B cell (primary cell): ENCODE measurements around the gene PDHX. TPM values are rescaled to one million over a fixed set of nuclear protein-coding genes. Genes with fewer than 3 reads are reported as not detected.
"Not testable (repeated sequence)": the region's sequence is repeated elsewhere in the genome, so short reads cannot be mapped to it uniquely, and the experiment has no call there.

Source experiments
- ATAC-seq: fragments of 200-7000 bp; cut with Tn5 transposase; one replicate; pipeline ENCODE4 v1.10.0; 2021; ENCODE audit warnings: low read depth, mild to moderate bottlenecking, moderate number of reproducible peaks, moderate library complexity
- CTCF ChIA-PET: fragments of 350-600 bp; sonication (Branson Sonifier 250); formaldehyde crosslinking; loops from one replicate; lab custom pipeline; 2021; ENCODE audit warnings: antibody characterized with exemption, inconsistent platforms; lab: Charles Lee
- POLR2A ChIA-PET: fragments of 350-600 bp; sonication (Branson Sonifier 250); formaldehyde crosslinking; loops from one replicate; lab custom pipeline; 2021; ENCODE audit warnings: antibody characterized with exemption; lab: Charles Lee
- DNase-seq: peaks from one replicate; pipeline ENCODE4 v3.0.0; 2013
- H2AFZ ChIP-seq: 2 replicates; pipeline ENCODE4 v1.6.1; 2012; ENCODE audit warnings: mild to moderate bottlenecking, low read depth, low read length; ENCODE audit not compliant: insufficient read depth, poor library complexity, severe bottlenecking
- H3K27ac ChIP-seq, 2 donors: 1 replicate in 1 of 2; 2 replicates in 1 of 2; pipeline ENCODE4 v1.5.1; 2012 to 2013; ENCODE audit warnings: low read length in 2 of 2, mild to moderate bottlenecking in 2 of 2, moderate library complexity in 1 of 2
- H3K27me3 ChIP-seq, 4 experiments: fragments of 200-600 bp in 1 of 4; sonication (generic) in 1 of 4; replicated peaks in 1 of 4; 1 replicate in 2 of 4; 2 replicates in 2 of 4; pipeline versions ENCODE4 v1.6.1 to v1.7.0; 2013 to 2016; ENCODE audit warnings: low read length in 3 of 4, mild to moderate bottlenecking in 2 of 4, mixed read lengths in 1 of 4, moderate library complexity in 1 of 4; ENCODE audit not compliant: insufficient read depth in 4 of 4, control insufficient read depth in 3 of 4; ENCODE audit errors: control extremely low read depth in 1 of 4
- H3K36me3 ChIP-seq, 2 experiments: replicated peaks in 1 of 2; 1 replicate in 1 of 2; 2 replicates in 1 of 2; pipeline versions ENCODE4 v1.6.1 to v1.7.1; 2013; ENCODE audit warnings: low read length in 1 of 2; ENCODE audit not compliant: insufficient read depth in 2 of 2, control insufficient read depth in 1 of 2; ENCODE audit errors: control extremely low read depth in 1 of 2, extremely low read depth in 1 of 2
- H3K4me1 ChIP-seq, 2 donors: fragments of 200-600 bp in 1 of 2; sonication (generic) in 1 of 2; 1 replicate in 1 of 2; 2 replicates in 1 of 2; pipeline versions ENCODE4 v1.5.1 to v1.6.1; 2013 to 2017; ENCODE audit warnings: low read length in 2 of 2; ENCODE audit not compliant: control insufficient read depth in 2 of 2, insufficient read depth in 2 of 2
- H3K4me2 ChIP-seq: replicated peaks from 2 replicates; pipeline ENCODE3; 2012; ENCODE audit warnings: mild to moderate bottlenecking, low read depth, low read length; ENCODE audit not compliant: poor library complexity, severe bottlenecking
- H3K4me3 ChIP-seq, 5 experiments: fragments of 200-600 bp in 1 of 5; sonication (generic) in 1 of 5; 1 replicate in 3 of 5; 2 replicates in 2 of 5; pipeline versions ENCODE4 v1.5.1 to v1.7.0; 2011 to 2016; ENCODE audit warnings: low read length in 4 of 5, mild to moderate bottlenecking in 4 of 5, low read depth in 2 of 5, control low read depth in 1 of 5, moderate library complexity in 1 of 5; ENCODE audit not compliant: insufficient read depth in 1 of 5; ENCODE audit errors: control extremely low read depth in 1 of 5, extremely low read depth in 1 of 5
- H3K79me2 ChIP-seq: fragments of 200-600 bp; sonication (generic); one replicate; pipeline ENCODE4 v1.6.0; 2016; ENCODE audit warnings: low read length; ENCODE audit not compliant: control insufficient read depth, insufficient read depth
- H3K9ac ChIP-seq: fragments of 200-600 bp; sonication (generic); 2 replicates; pipeline ENCODE4 v1.6.1; 2017; ENCODE audit warnings: mild to moderate bottlenecking, low read length, moderate library complexity
- H3K9me3 ChIP-seq, 3 donors: one replicate each; pipeline versions ENCODE4 v1.6.1 to v1.7.1; 2013; ENCODE audit warnings: low read length in 2 of 3; ENCODE audit not compliant: control insufficient read depth in 2 of 3, insufficient read depth in 1 of 3; ENCODE audit errors: control extremely low read depth in 1 of 3
- H4K20me1 ChIP-seq: 2 replicates; pipeline ENCODE4 v1.6.0; 2012; ENCODE audit warnings: mild to moderate bottlenecking, low read length; ENCODE audit not compliant: insufficient read depth, control insufficient read depth, poor library complexity, severe bottlenecking
- H3K27ac Mint-ChIP-seq: one replicate; pipeline ENCODE4 v1.8.0; 2021; ENCODE audit warnings: mixed read lengths
- H3K27me3 Mint-ChIP-seq: one replicate; pipeline ENCODE4 v1.8.0; 2021; ENCODE audit warnings: mixed read lengths
- H3K4me1 Mint-ChIP-seq: one replicate; pipeline ENCODE4 v1.8.0; 2021; ENCODE audit warnings: mixed read lengths
- H3K4me3 Mint-ChIP-seq: one replicate; pipeline ENCODE4 v1.8.0; 2021; ENCODE audit warnings: mixed read lengths
- H3K9me3 Mint-ChIP-seq: one replicate; pipeline ENCODE4 v1.8.0; 2022; ENCODE audit warnings: mixed read lengths; ENCODE audit not compliant: insufficient read depth
- CTCF ChIP-seq: fragments of 200-600 bp; IDR thresholded peaks from one replicate; pipeline ENCODE4 v1.8.0; 2022; ENCODE audit warnings: antibody characterized with exemption, mild to moderate bottlenecking
- EZH2 ChIP-seq: IDR thresholded peaks from 2 replicates; pipeline ENCODE4 v1.6.1; 2012; ENCODE audit warnings: borderline replicate concordance, low read depth, mild to moderate bottlenecking, moderate library complexity, low read length; ENCODE audit not compliant: insufficient read depth, poor library complexity, severe bottlenecking
- WGBS: methylation state at CpG from one replicate; pipeline ENCODE4 v1.1.5; 2013; ENCODE audit warnings: missing lambda C conversion rate; ENCODE audit not compliant: insufficient coverage; 5-methylcytosine and 5-hydroxymethylcytosine counted together
- intact Hi-C: fragments of 100-400 bp; cut with micrococcal nuclease; formaldehyde crosslinking; loops from one replicate; pipeline ENCODE4 v1.10.0; 2022
- polyA plus RNA-seq: library from polyadenylated mRNA; depleted of rRNA; stranded (reverse); fragments of >200 nt; gene quantifications from 2 replicates; pipeline ENCODE4 v1.2.3, GENCODE V29; 2012
- total RNA-seq, 2 donors: library from RNA; stranded (reverse); fragments of 120-200 nt in 1 of 2; gene quantifications; 1 replicate in 1 of 2; 2 replicates in 1 of 2; pipeline versions ENCODE4 v1.2.3 to v1.2.4, GENCODE V29; 2013 to 2022

PDHX gene
- total and polyA plus RNA-seq, 2 donors (not counting 1 experiment from before 2014, with no cell fraction given), result 6.2 to 35.4 TPM

- TF ChIP-seq EZH2, result no peak
- TF ChIP-seq CTCF, result no peak
- H3K27me3 ChIP-seq, result no peaks in the 10 kb centered on the region
- Mint-ChIP-seq H3K4me1 (peaks cover 16% of the 10 kb centered on the region), H3K9me3 (no peaks in the 10 kb centered on the region), H3K4me3 (no peak overlapping the region), H3K27ac (no peak overlapping the region), H3K27me3 (no peaks in the 10 kb centered on the region)
- no peak overlapping the region for H2AFZ ChIP-seq
- WGBS, result 86% methylated on average over 8 of the region's 8 CpGs
- no peak for DNase-seq
- H3K36me3 ChIP-seq, result no peaks in the 10 kb centered on the region
- no peak overlapping the region for H3K4me3 ChIP-seq
- ATAC-seq, result no peak
- no peak overlapping the region for H3K9ac ChIP-seq
- peaks cover 16 to 17% of the 10 kb centered on the region in 2 donors for H3K4me1 ChIP-seq
- H3K4me2 ChIP-seq, result no peak overlapping the region
- ChIA-PET POLR2A (no interaction called here), CTCF (interaction anchor here (1.1 to 1.5 kb wide), 2 partner anchors 12 to 23 kb away, joined by 3 to 4 read pairs; no protein-coding TSS in a partner anchor)
- intact Hi-C loops, result no loop called here
- H3K27ac ChIP-seq, result no peak overlapping the region
- no peaks in the 10 kb centered on the region for H4K20me1 ChIP-seq
- H3K9me3 ChIP-seq, result no peaks in the 10 kb centered on the region
- H3K79me2 ChIP-seq, result peaks cover 2% of the 10 kb centered on the region
These were observed 101.3 kb downstream of the PDHX start for GRCh38 chr11:35017528-35018342.

GRCh38 chr11:35021589-35021988 is 105.2 kb downstream of the PDHX start:
- ATAC-seq (no peak), DNase-seq (no peak)
- H3K27me3 ChIP-seq, result no peaks in the 10 kb centered on the region
- ChIA-PET POLR2A (no interaction called here), CTCF (no interaction called here)
- H2AFZ ChIP-seq, result no peak overlapping the region
- no peaks in the 10 kb centered on the region for H4K20me1 ChIP-seq
- H3K4me3 ChIP-seq, result no peak overlapping the region
- peaks cover 6% of the 10 kb centered on the region for H3K4me1 Mint-ChIP-seq
- no peak overlapping the region for H3K27ac ChIP-seq
- no peak overlapping the region for H3K4me2 ChIP-seq
- H3K9me3 Mint-ChIP-seq, result peaks cover 4% of the 10 kb centered on the region
- no peak overlapping the region for H3K9ac ChIP-seq
- peaks cover 0 to 4% (median 0%) of the 10 kb centered on the region in 3 donors for H3K9me3 ChIP-seq
- no peak overlapping the region for H3K4me3 Mint-ChIP-seq
- no peak overlapping the region for H3K27ac Mint-ChIP-seq
- H3K79me2 ChIP-seq, result peaks cover 2% of the 10 kb centered on the region
- 97% methylated on average over 8 of the region's 8 CpGs for WGBS
- H3K36me3 ChIP-seq, result no peaks in the 10 kb centered on the region
- no peaks in the 10 kb centered on the region for H3K4me1 ChIP-seq
- TF ChIP-seq CTCF, result no peak
- no peak for TF ChIP-seq EZH2
- no peaks in the 10 kb centered on the region for H3K27me3 Mint-ChIP-seq
- intact Hi-C loops, result no loop called here

GRCh38 chr11:35023940-35024339 is 107.5 kb downstream of the PDHX start:
- H3K27ac ChIP-seq, ATAC-seq, H3K9me3 ChIP-seq, H3K9ac ChIP-seq, H3K9me3 Mint-ChIP-seq, DNase-seq, H3K4me3 Mint-ChIP-seq, CTCF ChIA-PET, H3K27ac Mint-ChIP-seq, H2AFZ ChIP-seq, H3K36me3 ChIP-seq, H3K4me2 ChIP-seq, H4K20me1 ChIP-seq, intact Hi-C loops, POLR2A ChIA-PET, H3K27me3 Mint-ChIP-seq, H3K4me3 ChIP-seq, H3K4me1 ChIP-seq, H3K27me3 ChIP-seq, H3K79me2 ChIP-seq, H3K4me1 Mint-ChIP-seq: not testable (repeated sequence)
- 100% methylated on average over 1 of the region's 3 CpGs for WGBS
